HCT116 (cell line): ENCODE results near the gene PGR. TPM values are rescaled to one million over a fixed set of nuclear protein-coding genes. Genes with fewer than 3 reads are reported as not detected.
A peak's percentile ranks its signal among the peaks of the same experiment; 100 is the strongest.

ENCODE experiments used
- ATAC-seq: fragments of 200-7000 bp; cut with Tn5 transposase; 2 replicates; pipeline ENCODE4 v1.9.1; 2020; ENCODE audit warnings: mild to moderate bottlenecking, moderate library complexity
- BruUV-seq: library from RNA; stranded (reverse); fragments of 400-500 nt; replicated peaks from 2 replicates; lab custom pipeline; 2021; lab: Mats Ljungman, UMichigan
- CTCF ChIA-PET: fragments of 300-600 bp; sonication (Branson Sonifier 250); formaldehyde crosslinking; loops from one replicate; lab custom pipeline; 2021; ENCODE audit warnings: antibody characterized with exemption; lab: Charles Lee
- POLR2A ChIA-PET: fragments of 300-600, 350-600 bp; sonication (Branson Sonifier 250); formaldehyde crosslinking; loops from one replicate; lab custom pipeline; 2021; ENCODE audit warnings: antibody characterized with exemption; lab: Charles Lee
- RAD21 ChIA-PET, 2 experiments: fragments of 300-600 bp; sonication (Branson Sonifier 250); formaldehyde crosslinking; loops; one replicate each; lab custom pipeline; 2023; ENCODE audit warnings: low total read pairs in 2 of 2; ENCODE audit not compliant: uncharacterized antibody in 2 of 2, unreplicated experiment in 2 of 2, low non-redundant PET in 1 of 2; lab: Charles Lee
- DNase-seq: peaks from one replicate; pipeline ENCODE4 v3.0.0-alpha.2; 2010; ENCODE audit warnings: low read depth, low spot score
- H2AFZ ChIP-seq: fragments of 200-600 bp; shearing (Covaris generic), sonication (generic); 2 replicates; pipeline ENCODE4 v1.6.1; 2017; ENCODE audit warnings: low read depth, mixed run types, mixed read lengths, antibody characterized with exemption, low read length; ENCODE audit not compliant: poor library complexity, severe bottlenecking
- H3K27ac ChIP-seq: 2 replicates; pipeline ENCODE4 v1.5.1; 2012; ENCODE audit warnings: low read depth, low read length
- H3K27me3 ChIP-seq: fragments of 200-600 bp; sonication (generic); 2 replicates; pipeline ENCODE4 v1.6.1; 2016; ENCODE audit warnings: mixed run types, low read length, mixed read lengths; ENCODE audit not compliant: insufficient read depth
- H3K36me3 ChIP-seq, 2 experiments: fragments of 200-500 bp in 1 of 2; fragments of 200-600 bp in 1 of 2; sonication (Bioruptor generic) in 1 of 2; sonication (generic) in 1 of 2; 2 replicates each; pipeline versions ENCODE4 v1.5.1 to v1.6.1; 2014 to 2016; ENCODE audit warnings: low read length in 2 of 2, inconsistent platforms in 1 of 2, mixed read lengths in 1 of 2, mixed run types in 1 of 2; ENCODE audit not compliant: insufficient read depth in 2 of 2, control insufficient read depth in 1 of 2
- H3K4me1 ChIP-seq, 2 experiments: fragments of 200-600 bp in 1 of 2; sonication (generic) in 1 of 2; 2 replicates each; pipeline versions ENCODE4 v1.5.1 to v1.6.1; 2012 to 2017; ENCODE audit warnings: low read length in 2 of 2, inconsistent platforms in 1 of 2, mild to moderate bottlenecking in 1 of 2, mixed read lengths in 1 of 2, mixed run types in 1 of 2, moderate library complexity in 1 of 2; ENCODE audit not compliant: insufficient read depth in 2 of 2, control insufficient read depth in 1 of 2
- H3K4me2 ChIP-seq: fragments of 200-600 bp; sonication (generic); 2 replicates; pipeline ENCODE4 v1.6.1; 2017; ENCODE audit warnings: mixed run types, low read length, mixed read lengths
- H3K4me3 ChIP-seq, 2 experiments: fragments of 200-600 bp in 1 of 2; sonication (generic) in 1 of 2; replicated peaks in 1 of 2; 2 replicates each; pipeline ENCODE4 v1.5.1; 2011 to 2016; ENCODE audit warnings: low read length in 2 of 2, control low read depth in 1 of 2, low read depth in 1 of 2, mild to moderate bottlenecking in 1 of 2, mixed read lengths in 1 of 2, mixed run types in 1 of 2
- H3K79me2 ChIP-seq: fragments of 200-600 bp; sonication (generic); 2 replicates; pipeline ENCODE4 v1.6.1; 2017; ENCODE audit warnings: mild to moderate bottlenecking, mixed run types, low read length, moderate library complexity, mixed read lengths; ENCODE audit not compliant: insufficient read depth
- H3K9ac ChIP-seq: fragments of 200-600 bp; sonication (generic); 2 replicates; pipeline ENCODE4 v1.6.1; 2016; ENCODE audit warnings: low read length, mixed read lengths
- H3K9me2 ChIP-seq: fragments of 200-600 bp; sonication (generic), shearing (Covaris generic); 2 replicates; pipeline ENCODE4 v1.6.1; 2017; ENCODE audit warnings: mixed run types, mild to moderate bottlenecking, moderate library complexity; ENCODE audit not compliant: insufficient read depth
- H3K9me3 ChIP-seq, 2 experiments: fragments of 200-500 bp in 1 of 2; fragments of 200-600 bp in 1 of 2; sonication (Bioruptor generic) in 1 of 2; sonication (generic) in 1 of 2; 2 replicates each; pipeline ENCODE4 v1.6.1; 2014 to 2017; ENCODE audit warnings: low read length in 2 of 2, mixed read lengths in 2 of 2, inconsistent platforms in 1 of 2, low read depth in 1 of 2, mild to moderate bottlenecking in 1 of 2, mixed run types in 1 of 2, moderate library complexity in 1 of 2; ENCODE audit not compliant: control insufficient read depth in 1 of 2, insufficient read depth in 1 of 2
- H4K20me1 ChIP-seq: fragments of 200-600 bp; sonication (generic), shearing (Covaris generic); 2 replicates; pipeline ENCODE4 v1.6.1; 2017; ENCODE audit warnings: mixed run types, mild to moderate bottlenecking, moderate library complexity; ENCODE audit not compliant: insufficient read depth
- CEBPB ChIP-seq: IDR thresholded peaks from 2 replicates; pipeline ENCODE4 v1.6.1; 2012; ENCODE audit warnings: low read depth
- ELF1 ChIP-seq: IDR thresholded peaks from 2 replicates; pipeline ENCODE4 v1.6.1; 2012; ENCODE audit warnings: low read depth, borderline replicate concordance
- EZH2 ChIP-seq: fragments of 200-600 bp; sonication (generic); IDR thresholded peaks from 2 replicates; pipeline ENCODE4 v1.6.1; 2017; ENCODE audit warnings: antibody characterized with exemption, mixed run types
- JUND ChIP-seq: IDR thresholded peaks from 2 replicates; pipeline ENCODE4 v1.6.1; 2012
- POLR2A ChIP-seq: IDR thresholded peaks from 2 replicates; pipeline ENCODE4 v1.7.0; 2011; ENCODE audit warnings: borderline replicate concordance; ENCODE audit not compliant: insufficient read depth, insufficient read length; ENCODE audit errors: extremely low read depth
- SIN3A ChIP-seq: IDR thresholded peaks from 2 replicates; pipeline ENCODE4 v1.6.1; 2012; ENCODE audit warnings: low read depth
- SRF ChIP-seq: IDR thresholded peaks from 2 replicates; pipeline ENCODE4 v1.6.1; 2012; ENCODE audit warnings: low read depth
- TCF7L2 ChIP-seq: IDR thresholded peaks from 2 replicates; pipeline ENCODE4 v1.7.0; 2011; ENCODE audit warnings: borderline replicate concordance, inconsistent platforms; ENCODE audit not compliant: insufficient read depth, insufficient read length; ENCODE audit errors: extremely low read depth
- YY1 ChIP-seq: IDR thresholded peaks from 2 replicates; pipeline ENCODE4 v1.6.1; 2011; ENCODE audit warnings: low read length, low read depth, moderate library complexity, mild to moderate bottlenecking; ENCODE audit not compliant: insufficient replicate concordance; ENCODE audit errors: extremely low read depth
- ZFX ChIP-seq: fragments of 450-650 bp; IDR thresholded peaks from 2 replicates; pipeline ENCODE4 v1.6.1; 2017
- intact Hi-C: fragments of 100-400 bp; cut with micrococcal nuclease; formaldehyde crosslinking; loops from 2 replicates; pipeline ENCODE4 v1.10.0; 2022
- total RNA-seq: library from RNA; stranded (reverse); gene quantifications from one replicate; pipeline ENCODE4 v1.2.1, GENCODE V29; 2021; ENCODE audit not compliant: unreplicated experiment
- TF ChIP-seq, protein P1 (sequence below), 3 experiments: fragments of 200-600 bp in 1 of 3; sonication (generic) in 1 of 3; IDR thresholded peaks in 2 of 3; conservative IDR thresholded peaks in 1 of 3; 2 replicates each; pipeline ENCODE4 v1.5.1; 2012 to 2017; ENCODE audit warnings: low read depth in 2 of 3, low read length in 2 of 3, antibody characterized with exemption in 1 of 3, borderline replicate concordance in 1 of 3, control low read depth in 1 of 3, mild to moderate bottlenecking in 1 of 3, mixed read lengths in 1 of 3, mixed run types in 1 of 3, moderate library complexity in 1 of 3; ENCODE audit not compliant: insufficient read depth in 1 of 3
- TF ChIP-seq, protein P2 (sequence below): IDR thresholded peaks from 2 replicates; pipeline ENCODE4 v1.6.1; 2011; ENCODE audit warnings: mild to moderate bottlenecking, low read length, moderate library complexity; ENCODE audit not compliant: insufficient replicate concordance; ENCODE audit errors: extremely low read depth
- TF ChIP-seq, protein P3 (sequence below): IDR thresholded peaks from 2 replicates; pipeline ENCODE4 v1.6.1; 2012

The PGR gene
- total RNA-seq, 1 experiment from 2014 or later = not detected

DNA sequence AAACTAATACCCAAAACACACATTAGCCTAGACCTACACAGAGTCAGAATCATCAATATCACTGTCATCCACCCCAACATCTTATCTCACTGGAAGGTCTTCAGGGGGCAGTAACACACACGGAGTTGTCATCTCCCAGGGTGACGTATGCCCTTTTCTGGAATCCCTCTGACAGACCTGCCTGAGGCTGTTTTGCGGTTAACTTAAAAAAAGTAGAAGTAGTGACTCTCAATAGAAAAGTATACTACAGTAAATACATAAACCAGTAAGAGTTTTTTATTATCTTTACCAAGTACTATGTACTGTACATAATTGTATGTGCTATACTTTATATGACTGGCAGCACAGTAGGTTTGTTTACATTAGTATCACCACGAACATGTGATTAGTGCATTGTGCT lies 80.5 kb downstream of the PGR start:
- Histone ChIP-seq H4K20me1 (no peaks in the 10 kb centered on the region), H3K4me2 (no peak overlapping the region), H3K9me2 (no peaks in the 10 kb centered on the region), H3K4me1 (no peaks in the 10 kb centered on the region), H3K4me3 (no peak overlapping the region), H3K9me3 (no peaks in the 10 kb centered on the region), H3K36me3 (no peaks in the 10 kb centered on the region), H2AFZ (peak overlapping the region; percentile 39), H3K79me2 (no peaks in the 10 kb centered on the region), H3K27me3 (no peaks in the 10 kb centered on the region), H3K9ac (no peak overlapping the region), H3K27ac (no peak overlapping the region)
- DNase-seq (no peak), ATAC-seq (peak; percentile 47; the same call in 1 of the 2 replicates)
- POLR2A ChIA-PET = no interaction called here
- RAD21 ChIA-PET = no interaction called here
- TF ChIP-seq SRF (no peak), JUND (no peak), ZFX (no peak), ELF1 (no peak), EZH2 (no peak), CEBPB (no peak), YY1 (no peak), TCF7L2 (no peak), SIN3A (no peak), POLR2A (no peak)
- TF ChIP-seq, protein P1, sequence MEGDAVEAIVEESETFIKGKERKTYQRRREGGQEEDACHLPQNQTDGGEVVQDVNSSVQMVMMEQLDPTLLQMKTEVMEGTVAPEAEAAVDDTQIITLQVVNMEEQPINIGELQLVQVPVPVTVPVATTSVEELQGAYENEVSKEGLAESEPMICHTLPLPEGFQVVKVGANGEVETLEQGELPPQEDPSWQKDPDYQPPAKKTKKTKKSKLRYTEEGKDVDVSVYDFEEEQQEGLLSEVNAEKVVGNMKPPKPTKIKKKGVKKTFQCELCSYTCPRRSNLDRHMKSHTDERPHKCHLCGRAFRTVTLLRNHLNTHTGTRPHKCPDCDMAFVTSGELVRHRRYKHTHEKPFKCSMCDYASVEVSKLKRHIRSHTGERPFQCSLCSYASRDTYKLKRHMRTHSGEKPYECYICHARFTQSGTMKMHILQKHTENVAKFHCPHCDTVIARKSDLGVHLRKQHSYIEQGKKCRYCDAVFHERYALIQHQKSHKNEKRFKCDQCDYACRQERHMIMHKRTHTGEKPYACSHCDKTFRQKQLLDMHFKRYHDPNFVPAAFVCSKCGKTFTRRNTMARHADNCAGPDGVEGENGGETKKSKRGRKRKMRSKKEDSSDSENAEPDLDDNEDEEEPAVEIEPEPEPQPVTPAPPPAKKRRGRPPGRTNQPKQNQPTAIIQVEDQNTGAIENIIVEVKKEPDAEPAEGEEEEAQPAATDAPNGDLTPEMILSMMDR (IDR thresholded peaks at IDR 0.05 in 2 of 3, conservative IDR thresholded peaks at IDR 0.05 in 1 of 3; ENCODE audit: borderline replicate concordance in 1 of 3, insufficient read depth in 1 of 3, low read depth in 2 of 3, low read length in 2 of 3) = no peak
- TF ChIP-seq, protein P2, sequence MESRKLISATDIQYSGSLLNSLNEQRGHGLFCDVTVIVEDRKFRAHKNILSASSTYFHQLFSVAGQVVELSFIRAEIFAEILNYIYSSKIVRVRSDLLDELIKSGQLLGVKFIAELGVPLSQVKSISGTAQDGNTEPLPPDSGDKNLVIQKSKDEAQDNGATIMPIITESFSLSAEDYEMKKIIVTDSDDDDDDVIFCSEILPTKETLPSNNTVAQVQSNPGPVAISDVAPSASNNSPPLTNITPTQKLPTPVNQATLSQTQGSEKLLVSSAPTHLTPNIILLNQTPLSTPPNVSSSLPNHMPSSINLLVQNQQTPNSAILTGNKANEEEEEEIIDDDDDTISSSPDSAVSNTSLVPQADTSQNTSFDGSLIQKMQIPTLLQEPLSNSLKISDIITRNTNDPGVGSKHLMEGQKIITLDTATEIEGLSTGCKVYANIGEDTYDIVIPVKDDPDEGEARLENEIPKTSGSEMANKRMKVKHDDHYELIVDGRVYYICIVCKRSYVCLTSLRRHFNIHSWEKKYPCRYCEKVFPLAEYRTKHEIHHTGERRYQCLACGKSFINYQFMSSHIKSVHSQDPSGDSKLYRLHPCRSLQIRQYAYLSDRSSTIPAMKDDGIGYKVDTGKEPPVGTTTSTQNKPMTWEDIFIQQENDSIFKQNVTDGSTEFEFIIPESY = no peak
- TF ChIP-seq, protein P3, sequence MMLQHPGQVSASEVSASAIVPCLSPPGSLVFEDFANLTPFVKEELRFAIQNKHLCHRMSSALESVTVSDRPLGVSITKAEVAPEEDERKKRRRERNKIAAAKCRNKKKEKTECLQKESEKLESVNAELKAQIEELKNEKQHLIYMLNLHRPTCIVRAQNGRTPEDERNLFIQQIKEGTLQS = no peak
- intact Hi-C loops = no loop called here
- BruUV-seq = no TSS peak
- CTCF ChIA-PET = no interaction called here
